H1 (cell line): ENCODE data around the gene LDHAL6A. TPM values are rescaled to one million over a fixed set of nuclear protein-coding genes. Genes with fewer than 3 reads are reported as not detected.

Source experiments
- CTCF ChIA-PET: fragments of 300-600 bp; sonication (Branson Sonifier 250); formaldehyde crosslinking; loops from one replicate; lab custom pipeline; 2021; ENCODE audit not compliant: partially characterized antibody; lab: Charles Lee
- POLR2A ChIA-PET: fragments of 300-600 bp; sonication (Branson Sonifier 250); formaldehyde crosslinking; loops from one replicate; lab custom pipeline; 2021; ENCODE audit warnings: inconsistent platforms; ENCODE audit not compliant: partially characterized antibody; lab: Charles Lee
- DNase-seq, 2 experiments: peaks; one replicate each; pipeline versions ENCODE4 v3.0.0 to v3.0.0-alpha.2; 2010 to 2022; ENCODE audit warnings: low spot score in 2 of 2, low read depth in 1 of 2, mixed read lengths in 1 of 2
- FAIRE-seq: peaks from 2 replicates; lab custom pipeline; 2011; peaks lifted over from hg19 to GRCh38; lab: Jason Lieb, UNC
- H2AFZ ChIP-seq: 2 replicates; pipeline ENCODE4 v1.8.1; 2012; ENCODE audit warnings: low read length, inconsistent platforms
- H2AK5ac ChIP-seq: 2 replicates; pipeline ENCODE4 v1.6.1; 2013; ENCODE audit warnings: low read depth, low read length
- H2BK120ac ChIP-seq: replicated peaks from 2 replicates; pipeline ENCODE3; 2013; ENCODE audit warnings: low read depth, low read length, inconsistent platforms
- H2BK12ac ChIP-seq: 2 replicates; pipeline ENCODE4 v1.6.1; 2013; ENCODE audit warnings: low read depth, low read length
- H2BK15ac ChIP-seq: 2 replicates; pipeline ENCODE4 v1.6.1; 2013; ENCODE audit warnings: low read length
- H2BK20ac ChIP-seq: 2 replicates; pipeline ENCODE4 v1.6.1; 2013; ENCODE audit warnings: low read length
- H2BK5ac ChIP-seq: 2 replicates; pipeline ENCODE4 v1.6.1; 2013; ENCODE audit warnings: low read depth, low read length
- H3K14ac ChIP-seq: 2 replicates; pipeline ENCODE4 v1.6.1; 2013; ENCODE audit warnings: inconsistent platforms; ENCODE audit not compliant: insufficient read length
- H3K18ac ChIP-seq: 2 replicates; pipeline ENCODE4 v1.6.1; 2013; ENCODE audit warnings: low read length; ENCODE audit errors: extremely low read depth
- H3K23ac ChIP-seq: 2 replicates; pipeline ENCODE4 v1.6.1; 2013; ENCODE audit warnings: inconsistent platforms; ENCODE audit not compliant: insufficient read length
- H3K23me2 ChIP-seq: 2 replicates; pipeline ENCODE4 v1.6.1; 2013; ENCODE audit warnings: low read depth, low read length
- H3K27ac ChIP-seq: 2 replicates; pipeline ENCODE4 v1.6.1; 2011; ENCODE audit warnings: low read depth, low read length, inconsistent platforms
- H3K27me3 ChIP-seq, 4 experiments: replicated peaks in 1 of 4; 1 replicate in 1 of 4; 2 replicates in 3 of 4; pipeline versions ENCODE4 v1.6.1 to v1.8.1; 2011 to 2013; ENCODE audit warnings: low read length in 3 of 4, mild to moderate bottlenecking in 3 of 4, inconsistent platforms in 2 of 4, mixed read lengths in 2 of 4, moderate library complexity in 1 of 4; ENCODE audit not compliant: control insufficient read depth in 3 of 4, insufficient read depth in 3 of 4; ENCODE audit errors: extremely low read depth in 1 of 4
- H3K36me3 ChIP-seq, 4 experiments: 2 replicates each; pipeline versions ENCODE4 v1.6.1 to v1.8.1; 2011 to 2013; ENCODE audit warnings: mild to moderate bottlenecking in 4 of 4, low read length in 3 of 4, moderate library complexity in 2 of 4, control low read depth in 1 of 4, inconsistent platforms in 1 of 4; ENCODE audit not compliant: insufficient read depth in 4 of 4, control insufficient read depth in 2 of 4
- H3K4ac ChIP-seq: replicated peaks from 2 replicates; pipeline ENCODE3; 2013; ENCODE audit warnings: low read length, low read depth, mixed read lengths, inconsistent platforms; ENCODE audit not compliant: insufficient read length
- H3K4me1 ChIP-seq, 4 experiments: replicated peaks in 1 of 4; 1 replicate in 1 of 4; 2 replicates in 3 of 4; pipeline versions ENCODE4 v1.6.1 to v1.8.1; 2011 to 2013; ENCODE audit warnings: low read length in 3 of 4, inconsistent platforms in 2 of 4, mixed read lengths in 1 of 4; ENCODE audit not compliant: insufficient read depth in 4 of 4, control insufficient read depth in 3 of 4
- H3K4me2 ChIP-seq, 2 experiments: 2 replicates each; pipeline versions ENCODE4 v1.6.1 to v1.8.1; 2011 to 2013; ENCODE audit warnings: low read depth in 2 of 2, low read length in 2 of 2, control low read depth in 1 of 2, inconsistent platforms in 1 of 2, mild to moderate bottlenecking in 1 of 2; ENCODE audit not compliant: insufficient read depth in 1 of 2
- H3K4me3 ChIP-seq, 4 experiments: fragments of 200-600, 300-600 bp in 1 of 4; sonication (generic), shearing (Covaris generic), sonication (Bioruptor Twin) in 1 of 4; 2 replicates each; pipeline versions ENCODE4 v1.5.1 to v1.8.1; 2011 to 2016; ENCODE audit warnings: low read length in 4 of 4, low read depth in 3 of 4, control low read depth in 2 of 4, inconsistent platforms in 2 of 4, mild to moderate bottlenecking in 2 of 4, mixed read lengths in 1 of 4, moderate library complexity in 1 of 4; ENCODE audit not compliant: insufficient read depth in 2 of 4; ENCODE audit errors: extremely low read depth in 1 of 4
- H3K56ac ChIP-seq: replicated peaks from 2 replicates; pipeline ENCODE3; 2013; ENCODE audit warnings: low read depth, mild to moderate bottlenecking, mixed read lengths, low read length, inconsistent platforms; ENCODE audit not compliant: insufficient read length
- H3K79me1 ChIP-seq: 2 replicates; pipeline ENCODE4 v1.6.1; 2013; ENCODE audit warnings: low read depth, low read length, control low read depth
- H3K79me2 ChIP-seq, 2 experiments: 2 replicates each; pipeline versions ENCODE4 v1.6.1 to v1.8.1; 2012 to 2013; ENCODE audit warnings: low read length in 2 of 2, mild to moderate bottlenecking in 2 of 2, inconsistent platforms in 1 of 2; ENCODE audit not compliant: insufficient read depth in 2 of 2, control insufficient read depth in 1 of 2
- H3K9ac ChIP-seq, 4 experiments: replicated peaks in 1 of 4; 1 replicate in 1 of 4; 2 replicates in 3 of 4; pipeline versions ENCODE4 v1.6.1 to v1.8.1; 2011 to 2013; ENCODE audit warnings: low read depth in 3 of 4, low read length in 3 of 4, control low read depth in 2 of 4, mild to moderate bottlenecking in 2 of 4, moderate library complexity in 2 of 4, inconsistent platforms in 1 of 4; ENCODE audit errors: extremely low read depth in 1 of 4
- H3K9me3 ChIP-seq, 2 experiments: 2 replicates each; pipeline versions ENCODE4 v1.6.1 to v1.8.1; 2012 to 2013; ENCODE audit warnings: mild to moderate bottlenecking in 2 of 2, moderate library complexity in 2 of 2, control low read depth in 1 of 2, inconsistent platforms in 1 of 2, low read depth in 1 of 2, low read length in 1 of 2, mixed read lengths in 1 of 2; ENCODE audit not compliant: insufficient read depth in 2 of 2
- H4K20me1 ChIP-seq, 2 experiments: replicated peaks in 1 of 2; 2 replicates each; pipeline versions ENCODE3 to v1.8.1; 2011 to 2013; ENCODE audit warnings: inconsistent platforms in 2 of 2, low read length in 2 of 2, mild to moderate bottlenecking in 1 of 2; ENCODE audit not compliant: insufficient read depth in 2 of 2, control insufficient read depth in 1 of 2
- H4K5ac ChIP-seq: 2 replicates; pipeline ENCODE4 v1.6.1; 2013; ENCODE audit warnings: low read length, low read depth, mixed read lengths, inconsistent platforms; ENCODE audit not compliant: insufficient read length
- H4K8ac ChIP-seq: 2 replicates; pipeline ENCODE4 v1.8.0; 2013; ENCODE audit warnings: mild to moderate bottlenecking, moderate library complexity, low read length, inconsistent platforms; ENCODE audit not compliant: insufficient read depth; ENCODE audit errors: extremely low read depth
- H4K91ac ChIP-seq: replicated peaks from 2 replicates; pipeline ENCODE3; 2013; ENCODE audit warnings: low read length, mixed read lengths, inconsistent platforms; ENCODE audit not compliant: insufficient read length
- BACH1 ChIP-seq: IDR thresholded peaks from 2 replicates; pipeline ENCODE4 v1.6.1; 2012; ENCODE audit warnings: low read length, improper control_type of control experiment
- BRCA1 ChIP-seq: IDR thresholded peaks from 2 replicates; pipeline ENCODE4 v1.6.1; 2012; ENCODE audit warnings: low read depth, low read length, improper control_type of control experiment
- CBX8 ChIP-seq: fragments of 300-800, 300-1000 bp; sonication (generic); IDR thresholded peaks from 2 replicates; pipeline ENCODE4 v1.7.1; 2016; ENCODE audit warnings: low read depth, low read length, borderline replicate concordance
- CHD1 ChIP-seq: IDR thresholded peaks from 2 replicates; pipeline ENCODE4 v1.6.1; 2012; ENCODE audit warnings: low read depth, low read length, improper control_type of control experiment
- FOSL1 ChIP-seq: IDR thresholded peaks from 2 replicates; pipeline ENCODE4 v1.6.1; 2011; ENCODE audit warnings: mild to moderate bottlenecking, low read depth, low read length, moderate library complexity; ENCODE audit not compliant: insufficient read depth
- SAP30 ChIP-seq: fragments of 300-600 bp; sonication (generic); IDR thresholded peaks from 2 replicates; pipeline ENCODE4 v1.7.1; 2012; ENCODE audit warnings: low read length, moderate library complexity, mild to moderate bottlenecking, inconsistent platforms; ENCODE audit not compliant: insufficient read depth, insufficient replicate concordance
- SUZ12 ChIP-seq: fragments of 200-600 bp; sonication (generic); IDR thresholded peaks from 2 replicates; pipeline ENCODE4 v1.6.1; 2012; ENCODE audit warnings: mild to moderate bottlenecking, inconsistent platforms, low read length, moderate library complexity, mixed read lengths
- TAF1 ChIP-seq: IDR thresholded peaks from 2 replicates; pipeline ENCODE4 v1.6.1; 2011; ENCODE audit warnings: mild to moderate bottlenecking, low read depth, low read length
- USF2 ChIP-seq: IDR thresholded peaks from 2 replicates; pipeline ENCODE4 v1.6.1; 2011; ENCODE audit warnings: low read length, improper control_type of control experiment
- WGBS, 2 experiments: shearing (Covaris generic) in 1 of 2; methylation state at CpG; one replicate each; pipeline versions ENCODE4 v1.1.6 to v1.1.7; 2013 to 2015; ENCODE audit warnings: low lambda C conversion rate in 2 of 2, mixed read lengths in 2 of 2, inconsistent platforms in 1 of 2, low coverage in 1 of 2, missing lambda C conversion rate in 1 of 2; ENCODE audit not compliant: insufficient replicate concordance in 2 of 2, insufficient coverage in 1 of 2, insufficient read length in 1 of 2; ENCODE audit errors: extremely low coverage in 1 of 2, missing lambda C conversion rate in 1 of 2; 5-methylcytosine and 5-hydroxymethylcytosine counted together
- polyA plus RNA-seq, 7 experiments: library from polyadenylated mRNA; depleted of rRNA in 3 of 7; stranded (reverse) in 5 of 7; unstranded in 2 of 7; fragments of >200 nt in 5 of 7; fragments of 200-250 nt in 2 of 7; gene quantifications; 1 replicate in 5 of 7; 2 replicates in 1 of 7; 4 replicates in 1 of 7; pipeline versions ENCODE4 v1.2.1 to v1.2.3, GENCODE V29; 2011 to 2013; ENCODE audit warnings: missing spikeins in 2 of 7, mixed read lengths in 2 of 7
- total RNA-seq: library from RNA; stranded (reverse); fragmentation: NEBNext Ultra II Directional; extraction: Animal tissue kit (Norgen Biotek cat#: 25700); gene quantifications from 2 replicates; pipeline ENCODE4 v1.2.1, GENCODE V29; 2021
- TF ChIP-seq, protein P1 (sequence below), 3 experiments: IDR thresholded peaks; 1 replicate in 2 of 3; 2 replicates in 1 of 3; pipeline versions ENCODE4 v1.5.1 to v1.6.1; 2011; ENCODE audit warnings: low read length in 3 of 3, mild to moderate bottlenecking in 3 of 3, inconsistent platforms in 2 of 3, low read depth in 1 of 3, moderate library complexity in 1 of 3; ENCODE audit not compliant: insufficient read depth in 1 of 3; ENCODE audit errors: control extremely low read depth in 1 of 3

Gene LDHAL6A
- total and polyA plus RNA-seq, 2 of the 8 experiments (the other 6 are each of a cell fraction or from before 2014, with no cell fraction given) = not detected

DNA sequence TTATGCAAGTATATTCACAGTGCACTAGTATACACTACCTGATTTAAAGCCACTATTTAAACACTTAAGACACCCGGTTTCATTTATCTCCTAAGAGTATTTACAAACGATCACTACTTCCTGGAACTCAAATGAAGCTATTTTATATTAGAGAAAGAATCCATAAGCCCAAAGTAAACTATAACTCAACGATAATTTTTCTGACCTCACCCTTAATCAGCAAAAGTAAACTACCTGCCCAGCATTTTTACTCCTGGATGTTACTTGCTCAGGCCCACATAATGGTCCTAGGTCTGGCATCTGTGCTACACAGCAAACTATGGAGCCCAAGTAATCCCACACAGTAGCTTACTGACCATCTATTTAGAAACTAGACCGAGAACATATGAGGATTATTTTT, 37.7 kb downstream of the LDHAL6A start:
- peaks cover 0 to 27% (median 7%) of the 10 kb centered on the region in 4 experiments; a peak in 4 of 8 replicates for H3K36me3 ChIP-seq
- H4K5ac ChIP-seq = no peak overlapping the region
- H2AK5ac ChIP-seq = no peak overlapping the region
- H3K9ac ChIP-seq = no peak overlapping the region
- H2BK120ac ChIP-seq = no peak overlapping the region
- H3K27ac ChIP-seq = no peak overlapping the region
- H2BK20ac ChIP-seq = no peak overlapping the region
- H3K14ac ChIP-seq = no peak overlapping the region
- H2AFZ ChIP-seq = no peak overlapping the region
- H3K9me3 ChIP-seq = no peaks in the 10 kb centered on the region
- H3K4me3 ChIP-seq = no peak overlapping the region
- H3K56ac ChIP-seq = no peak overlapping the region
- no peak for DNase-seq
- no peak overlapping the region for H4K8ac ChIP-seq
- H3K4me1 ChIP-seq = no peaks in the 10 kb centered on the region
- no peak overlapping the region for H4K91ac ChIP-seq
- no peaks in the 10 kb centered on the region; the same call in 1 of the 2 replicates for H3K79me1 ChIP-seq
- no peak for FAIRE-seq
- H3K79me2 ChIP-seq = no peaks in the 10 kb centered on the region
- H3K18ac ChIP-seq = no peak overlapping the region
- H2BK15ac ChIP-seq = no peak overlapping the region
- WGBS, 2 experiments = 89% methylated on average over 4 of the region's 4 CpGs; no CpG with 5 or more reads in 1 of the 2 experiments
- H3K27me3 ChIP-seq = no peaks in the 10 kb centered on the region
- no peak overlapping the region for H3K4ac ChIP-seq
- no peak overlapping the region for H2BK12ac ChIP-seq
- H2BK5ac ChIP-seq = no peak overlapping the region
- ChIA-PET CTCF (interaction anchor here (1.4 to 1.5 kb wide), 2 partner anchors 13 to 83 kb away, joined by 3 read pairs; no protein-coding TSS in a partner anchor), POLR2A (interaction anchor here (1.4 to 1.7 kb wide), 3 partner anchors 10 to 33 kb away, joined by 3 to 4 read pairs (median 3); partner anchors contain the start of gene TSG101)
- H3K23ac ChIP-seq = no peak overlapping the region
- H3K23me2 ChIP-seq = no peaks in the 10 kb centered on the region
- no peak overlapping the region for H3K4me2 ChIP-seq
- H4K20me1 ChIP-seq = peaks cover 0 to 1% of the 10 kb centered on the region in 2 experiments
- TF ChIP-seq CBX8 (no peak), USF2 (no peak), SAP30 (no peak), BRCA1 (no peak), SUZ12 (no peak), BACH1 (no peak), FOSL1 (no peak), TAF1 (no peak), CHD1 (no peak)
- TF ChIP-seq, protein P1, sequence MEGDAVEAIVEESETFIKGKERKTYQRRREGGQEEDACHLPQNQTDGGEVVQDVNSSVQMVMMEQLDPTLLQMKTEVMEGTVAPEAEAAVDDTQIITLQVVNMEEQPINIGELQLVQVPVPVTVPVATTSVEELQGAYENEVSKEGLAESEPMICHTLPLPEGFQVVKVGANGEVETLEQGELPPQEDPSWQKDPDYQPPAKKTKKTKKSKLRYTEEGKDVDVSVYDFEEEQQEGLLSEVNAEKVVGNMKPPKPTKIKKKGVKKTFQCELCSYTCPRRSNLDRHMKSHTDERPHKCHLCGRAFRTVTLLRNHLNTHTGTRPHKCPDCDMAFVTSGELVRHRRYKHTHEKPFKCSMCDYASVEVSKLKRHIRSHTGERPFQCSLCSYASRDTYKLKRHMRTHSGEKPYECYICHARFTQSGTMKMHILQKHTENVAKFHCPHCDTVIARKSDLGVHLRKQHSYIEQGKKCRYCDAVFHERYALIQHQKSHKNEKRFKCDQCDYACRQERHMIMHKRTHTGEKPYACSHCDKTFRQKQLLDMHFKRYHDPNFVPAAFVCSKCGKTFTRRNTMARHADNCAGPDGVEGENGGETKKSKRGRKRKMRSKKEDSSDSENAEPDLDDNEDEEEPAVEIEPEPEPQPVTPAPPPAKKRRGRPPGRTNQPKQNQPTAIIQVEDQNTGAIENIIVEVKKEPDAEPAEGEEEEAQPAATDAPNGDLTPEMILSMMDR (IDR thresholded peaks at IDR 0.05; ENCODE audit: control extremely low read depth in 1 of 3, insufficient read depth in 1 of 3, low read depth in 1 of 3, low read length in 3 of 3) = no peak
